ENCODE data around the gene CRTAC1.
"Not testable (repeated sequence)": the region's sequence is repeated elsewhere in the genome, so short reads cannot be mapped to it uniquely, and the experiment has no call there.

The CRTAC1 gene

DNA sequence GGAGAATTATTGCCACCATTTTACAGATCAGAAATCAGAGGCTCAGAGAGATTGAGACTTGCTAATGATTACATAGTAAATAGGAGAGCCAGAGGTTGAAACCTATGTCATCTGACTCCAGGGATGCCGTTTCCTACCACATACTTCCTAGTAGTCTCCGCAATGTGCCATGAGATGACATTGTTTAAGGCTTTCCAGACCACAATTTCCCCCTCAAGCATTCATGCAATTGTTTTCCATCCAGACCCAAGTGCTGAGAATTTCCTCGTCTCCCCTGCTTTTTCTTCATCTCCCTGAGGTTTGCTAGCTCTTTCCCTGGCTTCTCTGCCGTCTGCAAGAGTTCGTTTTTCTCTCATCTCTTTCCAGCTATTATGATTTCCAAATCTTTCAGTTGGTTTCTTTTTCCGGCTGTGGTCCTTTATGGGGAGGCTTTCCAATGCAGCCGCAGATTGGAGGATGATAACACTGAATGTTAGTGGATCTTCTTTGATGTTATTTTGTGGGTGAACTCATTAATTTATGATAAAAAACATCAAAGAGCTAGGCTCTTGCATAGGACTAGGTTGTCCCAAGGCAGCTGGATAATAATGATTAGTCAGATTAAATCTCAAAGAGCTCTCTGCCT, 187.7 kb downstream of the CRTAC1 start:
- DNase-seq (ENCODE audit: low read depth in 2 of 2), result no peak

- not testable (repeated sequence) for DNase-seq (ENCODE audit: low read depth in 2 of 2)
These were observed 188.3 kb downstream of the CRTAC1 start for GRCh38 chr10:97842114-97842513.

- not testable (repeated sequence) for DNase-seq (ENCODE audit: low read depth in 2 of 2)
These were observed 189.3 kb downstream of the CRTAC1 start for GRCh38 chr10:97841166-97841565.

- DNase-seq (ENCODE audit: low read depth in 2 of 2), result no peak
These were observed 192.3 kb downstream of the CRTAC1 start for GRCh38 chr10:97838091-97838490.

GRCh38 chr10:97836446-97836845, 194.0 kb downstream of the CRTAC1 start:
- DNase-seq (ENCODE audit: low read depth in 2 of 2), result no peak

GRCh38 chr10:97831259-97831658, 199.2 kb downstream of the CRTAC1 start:
- no peak for DNase-seq (ENCODE audit: low read depth in 2 of 2)

DNA sequence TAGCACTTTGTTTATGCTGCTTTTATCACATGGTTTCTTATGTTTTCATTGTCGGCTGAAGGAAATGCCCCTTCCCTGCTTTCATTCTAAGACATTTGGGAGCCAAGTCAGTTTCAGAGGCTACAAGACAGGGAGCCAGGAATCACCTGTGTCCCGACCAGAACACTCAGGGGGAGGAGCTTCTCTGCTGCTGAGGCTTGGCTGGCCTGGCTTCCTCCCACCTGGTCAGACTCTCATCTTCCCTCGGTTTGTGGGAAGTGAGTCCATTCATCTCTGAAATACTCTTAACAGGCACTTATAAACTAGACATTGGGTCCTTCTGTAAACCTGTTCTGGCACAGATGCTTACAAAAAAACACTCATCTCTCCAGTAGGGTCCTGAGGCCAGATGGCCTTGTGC, 200.4 kb downstream of the CRTAC1 start:
- no peak for DNase-seq (ENCODE audit: low read depth in 2 of 2)

GRCh38 chr10:97828721-97829120, 201.7 kb downstream of the CRTAC1 start:
- DNase-seq (ENCODE audit: low read depth in 2 of 2), result no peak

DNA sequence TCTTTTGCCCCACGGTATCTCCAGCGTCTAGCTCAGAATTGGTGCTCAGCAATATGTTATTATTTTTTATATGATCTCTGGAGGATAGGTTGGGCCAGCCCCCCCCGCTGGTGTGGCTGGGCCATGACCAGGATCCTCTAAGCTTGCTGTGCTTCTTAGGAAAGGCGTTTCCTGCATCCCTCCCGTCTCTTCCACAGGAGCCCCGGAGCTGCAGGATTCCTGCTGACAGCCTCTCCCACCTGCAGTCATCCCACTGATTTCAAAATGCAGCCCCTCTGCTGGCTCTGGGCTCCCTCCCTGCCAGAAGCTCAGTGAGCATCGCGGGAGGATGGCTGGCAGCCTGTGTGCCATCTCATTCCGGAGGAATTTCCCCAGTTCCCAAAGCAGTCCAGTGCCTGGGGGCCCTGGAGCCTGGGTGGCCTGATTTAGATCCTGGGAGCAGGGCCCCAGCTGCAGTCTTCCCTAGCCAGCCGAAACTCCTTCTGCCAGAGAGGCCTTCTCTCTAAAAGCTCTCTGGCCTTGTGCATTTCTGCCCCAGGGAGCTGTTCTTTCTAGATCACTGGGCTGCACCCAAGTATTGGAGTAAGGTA, 202.6 kb downstream of the CRTAC1 start:
- DNase-seq (ENCODE audit: low read depth in 2 of 2), result no peak

GRCh38 chr10:97826892-97827291, 203.5 kb downstream of the CRTAC1 start:
- no peak for DNase-seq (ENCODE audit: low read depth in 2 of 2)

GRCh38 chr10:97825020-97825760, 205.2 kb downstream of the CRTAC1 start:
- no peak for DNase-seq (ENCODE audit: low read depth in 2 of 2)

DNA sequence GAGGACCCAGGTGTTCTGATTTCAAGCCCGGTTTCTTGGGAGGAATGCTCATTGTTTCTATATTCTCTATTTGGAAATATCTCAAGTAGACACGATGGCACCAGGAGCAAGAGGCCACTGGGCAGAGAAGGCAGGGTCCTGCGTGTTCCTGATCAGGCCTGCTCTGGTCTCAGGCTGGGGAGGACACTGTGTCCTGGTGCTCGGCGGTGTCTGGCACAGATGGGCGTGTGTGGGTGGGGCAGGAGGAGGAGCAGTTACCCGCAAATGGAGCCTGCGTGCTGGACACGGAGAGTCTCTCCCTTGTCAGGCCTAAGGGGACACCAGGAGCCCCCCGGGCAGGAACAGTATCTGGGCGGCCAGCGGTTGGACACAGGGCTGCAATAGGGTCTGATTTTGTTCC, 206.7 kb downstream of the CRTAC1 start:
- no peak for DNase-seq (ENCODE audit: low read depth in 2 of 2)

DNA sequence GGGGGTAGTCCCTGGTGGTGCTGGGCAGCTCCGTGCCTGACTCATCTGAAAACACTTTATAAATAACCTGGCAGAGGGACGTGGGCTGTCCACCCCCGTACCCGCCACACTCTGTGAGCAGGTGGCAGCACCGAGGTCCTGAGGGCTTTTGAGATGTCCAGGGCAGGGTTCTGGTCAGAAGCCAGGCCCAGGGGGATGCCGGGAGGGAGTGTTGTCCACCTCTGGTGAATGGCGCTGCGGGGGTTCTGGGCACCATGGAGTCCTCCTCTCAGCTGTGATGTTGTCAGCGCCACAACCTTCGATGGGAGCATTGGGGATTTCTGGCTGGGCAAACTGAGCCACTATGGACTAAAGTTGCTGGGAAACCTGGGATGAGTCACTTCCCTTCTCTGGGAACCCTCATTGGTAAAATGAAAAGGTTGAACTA, 208.1 kb downstream of the CRTAC1 start:
- DNase-seq (ENCODE audit: low read depth in 2 of 2), result no peak

DNA sequence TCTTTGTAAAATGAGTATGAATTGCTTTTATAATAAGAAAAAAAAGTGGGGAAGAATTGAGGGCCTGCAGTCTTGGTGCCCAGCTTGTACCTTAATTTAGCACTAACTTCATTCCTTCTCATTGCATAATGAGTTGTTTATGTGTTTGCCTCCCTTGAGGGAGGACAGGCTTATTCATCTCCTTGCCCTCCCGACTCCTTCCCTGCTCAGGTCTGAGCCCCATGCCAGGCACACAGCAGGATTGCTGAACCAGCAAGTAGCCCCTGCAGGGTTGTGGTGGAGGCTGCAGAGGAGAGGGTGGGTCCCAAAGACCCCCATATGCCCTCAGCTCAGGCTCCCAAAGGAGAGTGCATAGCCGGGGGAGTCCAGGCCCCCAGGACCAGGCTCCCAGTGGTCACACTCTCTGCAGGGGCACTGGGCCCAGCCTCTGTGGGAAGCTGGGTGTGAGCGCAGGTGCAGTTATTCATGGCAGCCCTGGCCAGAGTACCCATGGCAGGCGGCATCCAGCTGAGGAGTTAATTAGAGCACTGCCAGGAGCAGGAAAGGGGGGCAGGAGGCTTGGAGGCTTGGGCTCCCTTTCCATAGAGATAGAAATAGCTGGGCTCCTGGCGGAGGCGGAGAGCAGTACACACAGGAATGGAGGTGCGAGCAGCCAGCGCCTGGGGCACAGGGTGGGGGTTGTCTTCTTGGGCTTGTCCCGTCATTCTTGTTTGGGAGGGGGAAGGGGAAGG, 208.9 kb downstream of the CRTAC1 start:
- DNase-seq (ENCODE audit: low read depth in 2 of 2), result no peak

DNA sequence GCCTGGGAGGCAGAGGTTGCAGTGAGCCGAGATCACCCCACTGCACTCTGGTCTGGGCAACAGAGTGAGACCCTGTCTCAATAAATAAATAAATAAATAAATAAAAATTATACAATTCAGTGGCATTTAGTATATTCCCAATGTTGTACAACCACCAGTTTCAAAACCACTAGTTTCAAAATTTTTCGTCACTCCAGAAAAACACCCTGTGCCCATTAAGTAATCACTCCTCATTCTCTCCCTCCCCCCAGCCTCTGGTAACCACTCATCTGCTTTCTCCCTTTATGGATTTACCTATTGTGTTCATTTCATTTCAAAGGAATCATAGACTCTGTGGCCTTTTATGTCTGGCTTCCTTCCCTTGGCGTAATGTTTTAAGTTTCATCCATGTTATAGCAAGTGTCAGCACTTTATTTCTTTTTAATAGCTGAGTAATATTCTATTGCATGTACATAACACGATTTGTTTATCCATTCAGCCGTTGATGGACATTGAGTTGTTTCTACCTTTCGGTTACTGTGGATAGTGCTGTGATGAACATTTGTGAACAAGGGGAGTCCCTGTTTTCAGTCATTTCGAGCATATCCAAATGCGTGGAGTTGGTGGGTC, 210.2 kb downstream of the CRTAC1 start:
- no peak for DNase-seq (ENCODE audit: low read depth in 2 of 2)

DNA sequence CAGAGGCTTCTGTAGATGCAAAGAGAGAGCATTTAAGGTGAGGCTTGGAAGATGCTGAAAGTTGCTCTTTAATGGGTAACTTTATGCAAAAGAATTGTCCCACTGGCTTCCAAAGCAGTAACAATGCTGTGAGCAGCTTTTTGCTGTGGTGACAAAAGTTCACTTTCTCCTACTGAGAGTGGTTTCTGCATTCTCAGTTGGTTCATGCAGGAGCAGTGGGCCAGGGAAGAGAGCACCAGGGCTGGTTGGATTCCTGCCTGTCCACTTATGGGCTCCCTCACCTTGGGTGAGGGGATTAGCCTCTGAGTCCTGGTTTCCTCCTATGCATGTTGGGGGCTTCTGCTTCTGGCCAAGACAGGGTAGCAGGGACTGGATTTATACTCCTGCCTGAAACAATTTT, 211.8 kb downstream of the CRTAC1 start:
- DNase-seq (ENCODE audit: low read depth in 2 of 2), result no peak

- no peak for DNase-seq (ENCODE audit: low read depth in 2 of 2)
These were observed 213.8 kb downstream of the CRTAC1 start for GRCh38 chr10:97816609-97817008.
